GM12874 (cell line): ENCODE data around the gene FITM2.

Experiments
- CTCF ChIP-seq: IDR thresholded peaks from 2 replicates; pipeline ENCODE4 v1.5.1; 2011; ENCODE audit warnings: low read depth, mild to moderate bottlenecking, control low read depth, low read length, moderate library complexity; ENCODE audit not compliant: insufficient read depth

The FITM2 gene

GRCh38 chr20:44310664-44311639 is at the start of gene FITM2:
TSS of gene FITM2 (minus strand) at chr20:44311202. CDS start at chr20:44311148, 54 bp downstream.
- TF ChIP-seq CTCF, result peak; percentile 99

- no peak for TF ChIP-seq CTCF
These were observed 49.2 kb upstream of the FITM2 start for GRCh38 chr20:44360221-44360620.

GRCh38 chr20:44358776-44359175 is 47.8 kb upstream of the FITM2 start:
- TF ChIP-seq CTCF, result no peak

GRCh38 chr20:44357555-44358125 is 46.6 kb upstream of the FITM2 start:
- no peak for TF ChIP-seq CTCF

GRCh38 chr20:44357020-44357419 is 46.0 kb upstream of the FITM2 start:
- TF ChIP-seq CTCF, result no peak

GRCh38 chr20:44356353-44356723 is 45.3 kb upstream of the FITM2 start:
- no peak for TF ChIP-seq CTCF

GRCh38 chr20:44355498-44356352 is 44.7 kb upstream of the FITM2 start, which contains the start of gene HNF4A:
TSS of gene HNF4A (plus strand) at chr20:44355699. CDS start at chr20:44355805, 106 bp downstream.
- TF ChIP-seq CTCF, result no peak
